Measurements from ENCODE around the gene FLRT1.

DNA sequence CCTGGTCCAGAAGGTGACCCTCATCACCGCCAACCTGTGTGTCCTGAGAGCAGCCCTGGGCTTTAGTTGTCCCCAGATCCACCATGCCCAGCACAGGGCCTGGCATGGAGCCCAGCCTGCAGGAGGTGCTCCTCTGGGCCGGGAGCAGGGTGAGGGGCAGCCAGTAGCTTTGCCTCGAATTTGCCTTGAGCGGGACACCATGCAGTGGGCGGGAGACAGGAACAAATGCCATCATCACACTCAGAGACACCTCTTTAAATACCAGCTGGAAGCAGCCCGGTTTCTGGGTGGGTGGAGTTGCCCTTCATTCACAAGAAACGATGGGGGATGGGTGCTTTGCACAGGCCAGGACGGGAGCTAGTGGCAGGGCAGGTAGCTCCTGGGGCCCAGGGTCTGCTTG lies 19.3 kb downstream of the FLRT1 start:
- TF ChIP-seq, protein P1, sequence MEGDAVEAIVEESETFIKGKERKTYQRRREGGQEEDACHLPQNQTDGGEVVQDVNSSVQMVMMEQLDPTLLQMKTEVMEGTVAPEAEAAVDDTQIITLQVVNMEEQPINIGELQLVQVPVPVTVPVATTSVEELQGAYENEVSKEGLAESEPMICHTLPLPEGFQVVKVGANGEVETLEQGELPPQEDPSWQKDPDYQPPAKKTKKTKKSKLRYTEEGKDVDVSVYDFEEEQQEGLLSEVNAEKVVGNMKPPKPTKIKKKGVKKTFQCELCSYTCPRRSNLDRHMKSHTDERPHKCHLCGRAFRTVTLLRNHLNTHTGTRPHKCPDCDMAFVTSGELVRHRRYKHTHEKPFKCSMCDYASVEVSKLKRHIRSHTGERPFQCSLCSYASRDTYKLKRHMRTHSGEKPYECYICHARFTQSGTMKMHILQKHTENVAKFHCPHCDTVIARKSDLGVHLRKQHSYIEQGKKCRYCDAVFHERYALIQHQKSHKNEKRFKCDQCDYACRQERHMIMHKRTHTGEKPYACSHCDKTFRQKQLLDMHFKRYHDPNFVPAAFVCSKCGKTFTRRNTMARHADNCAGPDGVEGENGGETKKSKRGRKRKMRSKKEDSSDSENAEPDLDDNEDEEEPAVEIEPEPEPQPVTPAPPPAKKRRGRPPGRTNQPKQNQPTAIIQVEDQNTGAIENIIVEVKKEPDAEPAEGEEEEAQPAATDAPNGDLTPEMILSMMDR (IDR thresholded peaks at IDR 0.05) = no peak
- TF ChIP-seq POLR2A (IDR thresholded peaks at IDR 0.05) = no peak
